Glomerular visceral epithelial cell (primary cell): ENCODE results near the gene RPL22L1.
"Not testable (repeated sequence)": the region's sequence is repeated elsewhere in the genome, so short reads cannot be mapped to it uniquely, and the experiment has no call there.

Source experiments
- DNase-seq: peaks from one replicate; pipeline ENCODE4 v3.0.0-alpha.2; 2016; ENCODE audit errors: extremely low spot score

Gene RPL22L1

DNA sequence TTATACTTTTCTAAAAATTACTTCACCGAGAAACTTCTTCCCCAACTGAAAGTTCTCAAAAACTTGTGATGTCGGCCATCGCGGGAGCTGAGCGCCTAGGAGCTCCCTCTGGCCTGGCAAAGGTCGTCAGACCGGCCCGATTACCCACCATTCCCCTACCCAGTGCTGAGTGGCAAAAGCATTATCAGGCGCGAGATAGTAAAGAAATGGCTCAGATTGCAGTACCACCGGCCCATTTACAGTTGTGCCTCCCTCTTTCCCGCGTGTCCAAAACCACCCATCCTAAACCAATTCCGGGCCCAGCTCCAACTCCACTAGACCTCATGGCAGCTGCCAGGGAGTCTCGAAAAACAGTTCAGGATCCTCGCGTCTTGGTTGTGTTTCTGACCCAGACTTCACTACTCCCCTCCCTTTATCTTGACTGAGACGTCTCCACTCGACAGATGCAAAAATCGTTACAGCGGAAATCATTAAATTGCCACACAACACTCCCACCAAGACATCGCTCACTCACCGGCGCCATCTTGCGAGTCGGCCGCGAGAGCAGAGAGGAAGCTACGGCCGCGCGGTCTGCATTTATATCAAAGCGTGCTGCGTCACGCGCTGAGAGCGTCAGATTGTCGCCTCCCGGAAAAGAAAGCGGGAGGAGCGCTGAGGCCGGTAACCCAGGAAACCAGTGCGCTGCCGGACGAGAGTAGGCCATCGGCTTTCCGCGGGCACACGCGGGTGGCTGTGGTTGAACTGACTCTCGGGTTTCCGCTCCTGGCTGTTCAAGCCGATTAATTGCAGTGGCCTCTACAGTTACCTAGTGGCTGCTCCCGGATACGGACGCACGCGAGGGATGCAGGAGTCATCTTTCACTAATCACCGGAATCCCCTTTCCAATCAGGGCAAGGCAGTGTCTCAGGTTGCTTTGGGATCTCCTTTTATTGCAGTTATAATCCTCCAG is at the start of gene RPL22L1:
Gene RPL22L1, minus strand, starts transcription at position 551 of the 949 bp plus-strand sequence. Its CDS starts 28 bp downstream, at position 523.
- DNase-seq, result peak; percentile 97

GRCh38 chr3:170918715-170919114 is 48.7 kb upstream of the RPL22L1 start:
- DNase-seq, result no peak

- DNase-seq, result no peak
Measured at GRCh38 chr3:170914690-170915089, 44.7 kb upstream of the RPL22L1 start.

DNA sequence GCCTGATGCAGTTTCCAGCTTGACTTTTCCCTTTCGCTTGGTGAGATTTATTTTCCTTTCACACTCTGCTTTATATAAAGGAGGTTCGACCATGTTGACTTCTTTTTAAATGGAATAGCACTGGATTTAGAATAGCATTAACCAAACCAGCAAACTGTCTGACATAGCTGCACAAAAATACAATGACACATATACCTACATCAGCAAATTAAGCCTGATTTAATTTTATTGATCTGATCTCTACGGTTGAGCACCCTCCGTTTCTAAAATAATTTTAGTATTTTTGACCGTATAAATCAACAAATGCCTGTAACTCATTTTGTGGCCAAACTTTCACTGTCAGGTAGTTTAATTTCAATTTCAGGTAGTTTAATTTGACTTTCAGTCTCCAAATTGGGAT is 44.2 kb upstream of the RPL22L1 start:
- DNase-seq, result no peak

- DNase-seq, result no peak
Measured at GRCh38 chr3:170911051-170911450, 41.1 kb upstream of the RPL22L1 start.

GRCh38 chr3:170910542-170910941 is 40.5 kb upstream of the RPL22L1 start:
- no peak for DNase-seq

GRCh38 chr3:170909129-170909903 is 39.3 kb upstream of the RPL22L1 start:
- DNase-seq, result peak; percentile 83

GRCh38 chr3:170908235-170909116 is 38.5 kb upstream of the RPL22L1 start, which contains the start of gene EIF5A2:
Gene EIF5A2, minus strand, starts transcription at chr3:170908637. Its CDS starts 831 bp downstream, at chr3:170907806.
- DNase-seq, result peak; percentile 91

DNA sequence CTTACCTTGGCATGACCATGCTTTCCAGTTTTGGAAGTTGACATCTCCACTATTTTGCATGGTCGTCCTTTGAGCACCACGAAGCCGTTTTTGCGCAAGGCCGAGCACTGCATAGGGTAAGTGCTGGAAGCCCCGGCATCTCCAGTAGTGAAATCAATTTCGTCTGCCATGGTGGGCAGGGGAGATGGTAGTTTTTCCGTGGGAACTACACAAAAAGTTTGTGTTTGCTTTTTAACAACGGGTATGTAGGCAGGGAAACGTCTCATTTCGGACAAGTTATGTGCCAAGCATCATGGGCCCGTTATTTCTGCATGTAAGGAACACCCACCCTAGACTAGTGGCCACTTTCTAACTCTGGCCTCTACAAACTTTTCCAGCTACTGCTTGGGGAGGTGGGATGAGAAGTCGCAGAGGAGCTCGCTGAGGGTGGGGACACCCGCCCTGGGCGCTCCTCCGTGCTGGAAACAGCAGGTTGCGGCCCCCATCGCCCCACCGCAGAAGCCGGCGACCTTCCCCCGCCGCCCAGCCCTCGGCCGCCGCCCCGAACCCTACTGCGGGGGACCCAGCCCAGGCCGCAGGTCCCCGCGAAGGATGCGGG is 37.7 kb upstream of the RPL22L1 start:
- DNase-seq, result peak; percentile 22

DNA sequence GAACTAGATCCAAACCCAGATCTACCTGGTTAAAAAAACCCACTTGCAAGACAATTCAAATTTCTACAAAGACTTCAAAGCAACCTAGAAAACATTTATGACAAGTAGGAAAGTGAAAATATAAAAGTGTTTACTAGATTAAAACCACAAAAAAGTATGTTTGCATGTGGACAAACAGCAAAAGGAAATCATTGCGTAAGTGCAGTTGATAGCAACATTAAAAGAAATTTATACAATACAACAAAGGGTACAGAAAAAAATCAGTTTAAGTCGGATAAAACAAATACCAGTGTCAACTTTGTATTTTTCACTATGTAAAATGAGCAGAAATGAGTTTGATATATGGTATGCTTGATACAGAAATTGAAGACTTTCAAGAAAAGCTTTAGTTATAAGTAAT is 35.9 kb upstream of the RPL22L1 start:
- no peak for DNase-seq

DNA sequence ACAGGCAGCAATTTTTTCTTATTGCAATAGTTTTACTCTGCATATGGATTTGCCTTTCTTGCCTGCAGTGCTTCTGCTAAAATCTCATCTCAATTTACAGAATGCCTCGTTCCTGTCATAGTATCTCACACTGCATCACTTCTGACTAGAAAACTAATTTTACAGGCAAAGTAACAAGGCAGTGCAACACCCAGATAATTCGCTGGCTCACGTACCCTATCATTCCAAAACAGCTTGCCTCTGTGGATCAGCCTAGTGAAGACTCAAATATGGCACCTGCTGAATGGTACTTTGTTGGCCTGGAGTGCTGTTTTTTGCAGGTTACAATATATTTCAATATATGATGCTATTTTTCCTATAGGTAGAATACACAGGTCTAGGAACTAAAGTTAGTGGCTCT is 33.1 kb upstream of the RPL22L1 start:
- DNase-seq, result no peak

DNA sequence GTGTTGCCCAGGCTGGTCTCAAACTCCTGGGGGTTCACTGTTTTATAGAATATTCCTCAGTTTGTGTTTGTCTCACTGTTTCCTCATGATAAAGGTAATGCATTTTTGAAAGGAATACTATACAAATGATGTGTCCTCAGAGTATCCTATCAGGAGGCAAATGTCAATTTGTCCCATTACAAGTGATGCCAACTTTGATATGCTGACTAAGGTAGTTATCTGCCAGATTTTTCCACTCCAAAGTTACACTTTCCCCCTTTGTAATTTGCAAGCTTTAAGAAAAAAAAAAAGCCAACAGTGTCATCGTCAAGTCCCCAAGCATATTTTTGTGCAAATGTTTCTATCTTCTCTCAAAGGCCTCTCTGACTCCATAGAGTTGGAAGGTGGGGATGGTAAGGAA is 29.5 kb upstream of the RPL22L1 start:
- DNase-seq, result no peak

DNA sequence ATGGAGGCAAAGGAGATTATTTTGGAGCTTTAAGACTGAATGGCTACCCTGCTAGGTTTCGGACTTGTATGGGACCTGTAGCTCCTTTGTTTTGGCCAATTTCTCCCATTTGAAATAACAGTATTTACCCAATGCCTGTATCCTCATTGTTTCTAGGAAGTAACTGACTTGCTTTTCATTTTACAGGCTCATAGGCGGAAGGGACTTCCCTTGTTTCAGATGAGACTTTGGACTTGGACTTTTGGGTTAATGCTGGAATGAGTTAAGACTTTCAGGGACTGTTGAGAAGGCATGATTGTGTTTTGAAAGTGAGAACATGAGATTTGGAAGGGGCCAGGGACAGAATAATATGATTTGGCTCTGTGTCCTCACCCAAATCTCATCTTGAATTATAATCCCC is 28.0 kb upstream of the RPL22L1 start:
- no peak for DNase-seq

- not testable (repeated sequence) for DNase-seq
Measured at GRCh38 chr3:170897199-170897598, 27.2 kb upstream of the RPL22L1 start.

DNA sequence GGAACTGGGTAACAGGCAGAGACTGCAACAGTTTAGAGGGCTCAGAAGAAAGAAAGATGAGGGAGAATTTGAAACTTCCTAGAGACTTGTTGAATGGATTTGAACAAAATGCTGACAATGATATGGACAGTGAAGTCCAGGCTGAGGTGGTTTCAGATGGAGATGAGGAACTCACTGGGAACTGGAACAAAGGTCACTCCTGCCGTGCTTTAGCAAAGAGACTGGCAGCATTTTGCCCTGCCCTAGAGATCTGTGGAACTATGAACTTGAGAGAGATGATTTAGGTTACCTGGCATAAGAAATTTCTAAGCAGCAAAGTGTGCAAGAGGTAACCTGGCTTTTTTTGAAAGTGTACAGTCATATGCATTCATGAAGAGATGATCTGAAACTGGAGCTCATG is 26.8 kb upstream of the RPL22L1 start:
- DNase-seq, result no peak

- DNase-seq, result not testable (repeated sequence)
Measured at GRCh38 chr3:170896333-170896732, 26.3 kb upstream of the RPL22L1 start.

DNA sequence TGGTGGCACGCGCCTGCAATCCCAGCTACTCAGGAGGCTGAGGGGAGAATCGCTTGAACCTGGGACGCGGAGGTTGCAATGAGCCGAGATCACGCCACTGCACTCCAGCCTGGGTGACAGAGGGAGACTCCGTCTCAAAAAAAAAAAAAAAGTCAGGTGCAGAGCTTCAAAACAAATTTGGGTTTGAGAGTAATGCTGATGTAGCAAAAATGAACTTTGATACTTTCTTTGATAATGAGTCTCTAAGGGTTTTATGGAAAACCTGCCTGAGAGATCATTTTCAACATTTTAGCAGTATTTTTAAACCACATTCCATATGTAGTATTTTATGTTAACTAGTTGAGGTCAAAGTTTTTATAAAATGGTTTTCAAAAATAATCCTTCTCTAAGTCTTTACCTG is 23.9 kb upstream of the RPL22L1 start:
- DNase-seq, result no peak

DNA sequence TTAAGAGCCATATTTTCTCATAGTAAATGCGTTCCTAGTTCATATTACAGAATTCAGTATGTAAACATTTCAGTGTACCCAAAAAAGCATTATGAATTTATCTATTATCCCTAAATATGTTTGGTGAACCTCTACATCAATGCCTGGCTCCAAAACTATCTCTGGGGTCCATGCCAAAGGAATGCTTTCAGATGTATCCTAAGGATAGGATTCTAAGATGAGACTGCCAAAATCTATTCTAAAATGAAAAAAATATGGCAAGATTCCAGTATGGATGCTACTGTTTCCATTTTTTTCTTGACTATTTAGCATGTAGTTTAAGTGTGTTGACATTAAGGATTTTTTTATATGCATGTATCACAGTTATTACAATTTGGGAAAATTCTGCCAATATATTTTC is 19.6 kb upstream of the RPL22L1 start:
- DNase-seq, result no peak

- no peak for DNase-seq
Measured at GRCh38 chr3:170889132-170889531, 19.1 kb upstream of the RPL22L1 start.

DNA sequence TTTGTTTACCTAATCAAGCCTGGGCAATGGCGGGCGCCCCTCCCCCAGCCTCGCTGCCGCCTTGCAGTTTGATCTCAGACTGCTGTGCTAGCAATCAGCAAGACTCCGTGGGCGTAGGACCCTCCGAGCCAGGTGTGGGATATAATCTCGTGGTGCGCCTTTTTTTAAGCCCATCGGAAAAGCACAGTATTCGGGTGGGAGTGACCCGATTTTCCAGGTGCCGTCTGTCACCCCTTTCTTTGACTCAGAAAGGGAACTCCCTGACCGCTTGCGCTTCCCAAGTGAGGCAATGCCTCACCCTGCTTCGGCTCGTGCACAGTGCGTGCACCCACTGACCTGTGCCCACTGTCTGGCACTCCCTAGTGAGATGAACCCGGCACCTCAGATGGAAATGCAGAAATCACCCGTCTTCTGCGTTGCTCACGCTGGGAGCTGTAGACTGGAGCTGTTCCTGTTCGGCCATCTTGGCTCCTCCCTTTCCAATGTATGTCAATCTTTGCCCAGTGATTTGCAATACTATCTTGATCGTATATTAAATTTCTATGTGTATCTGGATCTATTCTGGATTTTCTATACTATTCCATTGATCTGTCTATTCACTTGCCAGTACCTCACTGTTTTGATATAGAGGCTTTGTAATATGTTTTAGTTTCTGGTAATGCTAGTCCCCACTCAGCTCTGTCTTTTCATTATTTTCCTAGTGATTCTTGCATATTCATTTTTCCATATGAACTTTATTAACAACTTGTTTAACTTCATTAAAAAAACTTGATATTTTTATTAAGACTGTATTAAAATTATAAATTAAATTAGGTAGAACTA is 14.3 kb upstream of the RPL22L1 start:
- not testable (repeated sequence) for DNase-seq
